HG03060 (cell line): ENCODE results near the gene ERP27.

ENCODE experiments used
- ATAC-seq: cut with Tn5 transposase; IDR thresholded peaks from one replicate; pipeline ENCODE4 v1.9.1; 2021; ENCODE audit warnings: low read depth, moderate number of reproducible peaks; ENCODE audit not compliant: unreplicated experiment

The ERP27 gene

DNA sequence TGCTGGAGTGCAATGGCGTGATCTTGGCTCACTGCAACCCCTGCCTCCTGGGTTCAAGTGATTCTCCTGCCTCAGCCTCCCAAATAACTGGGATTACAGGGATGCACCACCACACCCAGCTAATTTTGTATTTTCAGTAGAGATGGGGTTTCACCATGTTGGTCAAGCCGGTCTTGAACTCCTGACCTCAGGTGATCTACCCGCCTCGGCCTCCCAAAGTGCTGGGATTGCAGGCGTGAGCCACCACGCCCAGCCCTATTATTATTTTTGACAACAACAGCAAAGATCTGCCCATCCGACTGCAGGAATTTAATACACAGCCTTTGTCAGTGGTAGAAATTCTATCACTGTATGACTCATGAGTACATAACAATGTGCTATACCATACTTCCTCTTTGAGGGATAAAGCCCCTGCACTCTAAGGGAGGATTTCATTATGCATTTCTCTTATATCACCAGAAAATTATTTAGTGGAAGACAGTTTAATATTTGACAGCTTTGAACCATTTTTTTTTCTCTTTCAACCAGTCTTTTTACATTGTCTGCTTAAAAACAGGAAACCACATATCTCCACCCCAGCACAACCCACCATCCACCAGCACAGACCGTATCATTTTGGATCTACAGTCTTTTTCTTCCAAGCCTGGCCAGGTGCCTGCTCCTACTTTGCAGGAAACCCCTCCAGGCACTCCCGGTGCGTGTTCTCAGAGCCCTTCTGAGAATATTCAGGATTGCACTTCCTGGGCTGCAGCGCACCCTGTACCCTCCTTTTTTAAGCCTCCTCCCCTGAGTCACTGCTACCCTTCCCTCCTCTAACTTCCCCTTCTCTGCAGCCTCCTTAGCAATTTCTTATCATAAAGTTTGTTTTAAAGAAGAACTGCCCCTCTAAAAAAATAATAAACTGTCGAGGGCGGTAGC is 22.5 kb upstream of the ERP27 start:
- peak; percentile 17 for ATAC-seq

GRCh38 chr12:14959916-14960496 is 21.7 kb upstream of the ERP27 start:
- no peak for ATAC-seq

DNA sequence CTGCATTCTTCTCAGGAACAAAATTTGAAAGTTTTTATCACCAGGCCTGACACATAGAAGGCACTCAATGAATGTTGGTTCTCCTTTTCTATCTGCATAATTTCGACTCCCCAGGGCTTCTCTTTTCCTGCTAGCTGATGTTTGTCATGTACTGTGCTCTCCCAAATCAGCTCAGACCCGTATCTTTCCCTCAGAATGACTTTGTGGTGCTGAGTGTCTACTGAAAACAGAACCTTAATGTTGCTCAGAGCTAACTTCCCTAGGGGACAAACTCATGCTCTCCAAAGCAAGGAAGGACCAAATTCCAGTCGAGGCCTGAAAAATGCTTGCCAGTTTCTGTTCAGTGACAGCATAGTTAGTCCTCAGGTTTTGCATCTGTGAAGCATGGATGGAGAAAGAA is 21.1 kb upstream of the ERP27 start:
- ATAC-seq: no peak

- ATAC-seq: no peak
Observed at GRCh38 chr12:14959126-14959440, 20.7 kb upstream of the ERP27 start.

- ATAC-seq: no peak
Observed at GRCh38 chr12:14958361-14959125, 20.2 kb upstream of the ERP27 start.

GRCh38 chr12:14957551-14958168 is 19.3 kb upstream of the ERP27 start:
- no peak for ATAC-seq

DNA sequence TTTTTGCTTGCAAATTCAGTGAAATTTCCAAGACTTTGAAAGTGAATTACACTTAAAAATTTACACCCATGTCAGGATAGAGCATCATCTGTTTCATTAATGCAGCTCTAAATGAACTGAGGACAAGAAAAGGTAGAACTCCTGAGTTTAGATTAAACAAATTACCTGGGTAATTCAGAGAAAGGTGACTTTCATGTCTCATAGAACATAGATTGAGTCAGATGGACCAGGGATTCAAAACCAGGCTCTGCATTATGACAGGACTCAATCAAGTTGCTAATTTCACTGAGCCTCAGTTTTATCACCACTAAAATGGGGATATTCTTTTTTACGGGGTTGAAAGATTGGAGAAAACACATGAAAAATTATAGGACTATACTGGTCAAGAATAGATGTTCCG is 18.6 kb upstream of the ERP27 start:
- ATAC-seq: no peak

DNA sequence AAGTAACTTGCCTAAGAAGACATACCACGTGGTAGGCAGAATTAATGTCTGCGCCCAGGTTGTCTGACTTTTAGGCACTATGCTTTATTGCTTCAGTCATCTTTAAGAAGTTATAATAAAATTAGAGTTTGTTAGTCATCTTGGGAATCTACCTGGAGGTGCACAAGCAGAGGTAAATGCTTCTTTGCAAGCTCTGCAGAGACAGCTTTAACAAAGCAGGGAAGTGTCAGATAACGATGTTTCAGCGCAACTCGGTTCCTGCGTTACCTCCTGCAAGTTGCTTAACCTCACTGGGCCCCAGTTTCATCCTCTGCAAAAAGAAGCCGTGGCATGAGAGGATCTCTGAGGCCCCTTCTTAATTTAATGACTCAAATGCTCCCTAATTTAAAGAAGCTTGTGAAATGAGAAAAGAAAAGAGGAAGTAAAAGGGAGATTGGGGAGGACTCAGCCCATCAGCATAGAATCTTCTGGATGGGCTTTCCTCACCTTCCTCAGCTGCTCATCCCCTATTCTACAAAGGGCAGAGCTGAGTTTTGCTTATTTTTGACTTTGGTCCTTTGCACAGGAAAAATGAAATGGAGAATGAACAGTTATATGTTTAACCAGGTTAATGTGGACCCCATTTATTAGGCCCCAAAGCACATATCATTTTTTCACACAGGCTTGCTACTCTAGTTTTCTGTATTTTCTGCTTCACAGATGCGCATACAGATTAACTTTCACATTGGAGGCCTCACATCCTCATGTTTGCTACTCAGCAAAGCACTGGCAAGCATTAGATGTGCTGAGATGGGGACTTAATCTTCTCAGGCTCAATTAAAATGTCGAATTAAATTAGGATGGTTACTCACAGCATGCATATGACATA is 17.9 kb upstream of the ERP27 start:
- ATAC-seq: peak; percentile 22

DNA sequence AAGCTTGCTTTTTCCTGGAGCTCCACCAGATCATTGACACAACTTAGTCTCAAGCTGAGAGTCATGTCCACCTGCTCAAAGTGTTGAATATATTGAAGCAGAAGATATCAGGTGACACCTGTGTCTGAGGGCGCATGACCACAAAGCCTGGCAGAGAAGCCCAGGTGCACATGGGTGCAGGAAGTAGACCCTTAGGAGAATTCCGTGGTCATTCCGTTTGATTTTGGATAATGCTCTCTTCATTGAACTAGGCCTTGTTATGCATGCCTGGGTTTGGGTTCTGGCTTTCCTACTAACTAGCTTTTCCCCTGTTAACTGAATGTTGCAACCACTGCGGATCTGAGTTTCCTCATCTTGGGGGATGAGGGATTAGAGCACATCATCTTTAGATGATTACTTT is 15.9 kb upstream of the ERP27 start:
- ATAC-seq: no peak

- ATAC-seq: no peak
Observed at GRCh38 chr12:14953752-14954151, 15.4 kb upstream of the ERP27 start.

- ATAC-seq: no peak
Observed at GRCh38 chr12:14952299-14952921, 14.1 kb upstream of the ERP27 start.

DNA sequence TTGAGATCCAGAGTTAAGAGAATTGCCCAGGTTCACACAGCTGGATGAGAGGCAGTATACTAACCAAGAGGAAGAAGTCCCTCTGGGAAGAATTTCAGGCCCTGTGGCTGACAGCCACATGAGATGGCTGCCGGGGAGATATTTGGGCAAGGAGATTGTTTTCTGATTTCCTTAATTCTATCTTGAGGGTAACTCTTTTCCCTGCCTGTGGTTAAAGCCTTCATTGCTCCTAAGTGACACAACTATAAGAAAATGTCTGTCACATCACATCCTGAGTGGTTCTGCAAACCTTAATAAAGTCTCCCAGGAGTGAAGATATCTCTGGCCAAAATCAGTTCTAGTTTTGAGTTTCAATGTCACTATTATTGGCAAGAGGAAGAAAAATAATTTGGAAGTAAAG is 13.5 kb upstream of the ERP27 start:
- ATAC-seq: no peak

- ATAC-seq: no peak
Observed at GRCh38 chr12:14950982-14951746, 12.8 kb upstream of the ERP27 start.

DNA sequence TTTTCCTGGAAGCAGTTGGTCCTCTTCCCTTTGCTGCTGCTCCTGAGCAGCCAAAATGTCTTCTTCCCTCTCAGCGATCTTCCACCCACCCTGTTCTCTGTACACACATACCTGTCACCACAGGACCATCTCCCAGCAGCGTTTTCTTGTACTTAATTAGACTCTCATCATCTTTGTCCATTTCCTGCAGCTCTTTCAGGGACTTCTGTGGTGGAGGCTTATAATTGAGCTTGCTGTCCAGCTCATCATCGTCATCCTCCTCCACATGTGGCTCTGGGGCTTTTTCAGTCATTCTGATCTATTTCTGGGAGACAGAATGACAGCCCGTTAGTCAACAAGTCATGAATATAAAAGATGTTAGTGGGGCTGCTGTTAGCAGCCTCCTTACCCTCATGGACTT is 12.1 kb upstream of the ERP27 start:
- no peak for ATAC-seq

- ATAC-seq: no peak
Observed at GRCh38 chr12:14949631-14950030, 11.3 kb upstream of the ERP27 start.

- peak; percentile 94 for ATAC-seq
Observed at GRCh38 chr12:14948672-14949071, 10.3 kb upstream of the ERP27 start.

DNA sequence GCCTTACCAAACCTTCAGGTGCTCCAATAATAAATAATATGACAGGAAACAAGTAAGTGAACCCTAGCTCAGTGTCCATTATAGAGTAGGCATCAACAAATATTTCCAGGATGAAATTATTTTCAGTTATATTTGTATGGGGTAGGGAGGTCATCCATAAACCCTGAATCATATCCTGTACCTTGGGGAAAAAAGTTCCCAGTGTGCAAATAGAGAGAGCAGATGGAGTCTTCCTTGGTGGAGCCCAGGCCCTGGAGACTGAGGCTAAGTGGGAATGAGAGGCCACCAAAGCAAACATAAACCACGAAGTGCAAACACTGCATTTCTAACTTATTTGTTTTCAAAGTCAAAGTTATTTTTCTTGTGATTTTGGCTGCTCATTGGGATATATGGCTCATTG is 8.5 kb upstream of the ERP27 start:
- ATAC-seq: no peak

- no peak for ATAC-seq
Observed at GRCh38 chr12:14946162-14946561, 7.8 kb upstream of the ERP27 start.
